K562 (cell line): ENCODE results near the gene INVS. TPM values are rescaled to one million over a fixed set of nuclear protein-coding genes. Genes with fewer than 3 reads are reported as not detected.

Experiments
- ATAC-seq: fragments of 200-7000 bp; cut with Tn5 transposase; 3 replicates; pipeline ENCODE4 v1.9.1; 2020; ENCODE audit warnings: moderate library complexity
- BruUV-seq: library from RNA; stranded (reverse); fragments of 400-500 nt; replicated peaks from 2 replicates; lab custom pipeline; 2021; lab: Mats Ljungman, UMichigan
- CTCF ChIA-PET: fragments of 300-600 bp; formaldehyde crosslinking; extraction: SDS; loops from one replicate; lab custom pipeline; 2021; ENCODE audit warnings: low intra/inter-chr PET ratio; lab: Yijun Ruan, JAX
- POLR2A ChIA-PET: fragments of 300-600, 350-650 bp; sonication (Branson Sonifier 250); formaldehyde crosslinking; extraction: SDS; loops from one replicate; lab custom pipeline; 2021; ENCODE audit warnings: antibody characterized with exemption, inconsistent platforms; lab: Yijun Ruan, JAX
- DNase-seq, 4 experiments: peaks; one replicate each; pipeline versions ENCODE4 v3.0.0 to v3.0.0-alpha.2; 2011 to 2018; ENCODE audit warnings: low spot score in 3 of 4, mixed read lengths in 3 of 4; ENCODE audit errors: extremely low read depth in 1 of 4
- FAIRE-seq: peaks from 2 replicates; lab custom pipeline; 2011; peaks lifted over from hg19 to GRCh38; lab: Jason Lieb, UNC
- H2AFZ ChIP-seq: 2 replicates; pipeline ENCODE4 v1.6.0; 2011; ENCODE audit warnings: low read depth, low read length, control low read depth, inconsistent platforms
- H3K27ac ChIP-seq: fragments of 200-600 bp; 3 replicates; pipeline ENCODE4 v1.8.0; 2011; ENCODE audit warnings: low read depth, mild to moderate bottlenecking, control low read depth, inconsistent platforms, low read length, moderate library complexity, mixed read lengths; ENCODE audit errors: extremely low read depth
- H3K27me3 ChIP-seq, 2 experiments: fragments of 300-600 bp in 1 of 2; 2 replicates in 1 of 2; 3 replicates in 1 of 2; pipeline versions ENCODE4 v1.6.0 to v1.8.0; 2011; ENCODE audit warnings: inconsistent platforms in 2 of 2, low read length in 2 of 2, mild to moderate bottlenecking in 1 of 2, mixed read lengths in 1 of 2, moderate library complexity in 1 of 2; ENCODE audit not compliant: control insufficient read depth in 2 of 2, insufficient read depth in 2 of 2
- H3K36me3 ChIP-seq: fragments of 300-600 bp; 3 replicates; pipeline ENCODE4 v1.8.0; 2011; ENCODE audit warnings: mild to moderate bottlenecking, low read length, inconsistent platforms; ENCODE audit not compliant: control insufficient read depth, insufficient read depth
- H3K4me1 ChIP-seq, 2 experiments: fragments of 200-600 bp in 1 of 2; replicated peaks in 1 of 2; 2 replicates in 1 of 2; 3 replicates in 1 of 2; pipeline versions ENCODE4 v1.5.1 to v1.8.0; 2011; ENCODE audit warnings: inconsistent platforms in 2 of 2, low read length in 2 of 2, mild to moderate bottlenecking in 1 of 2, mixed read lengths in 1 of 2, moderate library complexity in 1 of 2; ENCODE audit not compliant: control insufficient read depth in 2 of 2, insufficient read depth in 2 of 2
- H3K4me2 ChIP-seq: 2 replicates; pipeline ENCODE4 v1.6.1; 2011; ENCODE audit warnings: low read length, control low read depth, inconsistent platforms, mixed read lengths; ENCODE audit not compliant: insufficient read depth
- H3K4me3 ChIP-seq: fragments of 200-600 bp; sonication (generic), shearing (Covaris generic); 2 replicates; pipeline ENCODE4 v1.5.1; 2016; ENCODE audit warnings: control low read depth, inconsistent platforms
- H3K79me2 ChIP-seq: fragments of 200-600 bp; 3 replicates; pipeline ENCODE4 v1.8.0; 2011; ENCODE audit warnings: low read length, inconsistent platforms; ENCODE audit not compliant: control insufficient read depth, insufficient read depth
- H3K9ac ChIP-seq, 2 experiments: 2 replicates each; pipeline versions ENCODE4 v1.6.0 to v1.6.1; 2011; ENCODE audit warnings: low read depth in 2 of 2, low read length in 2 of 2, control low read depth in 1 of 2, inconsistent platforms in 1 of 2, mild to moderate bottlenecking in 1 of 2, mixed read lengths in 1 of 2; ENCODE audit not compliant: insufficient read depth in 1 of 2
- H3K9me1 ChIP-seq: one replicate; pipeline ENCODE4 v1.6.0; 2011; ENCODE audit warnings: inconsistent platforms, mild to moderate bottlenecking, low read length, moderate library complexity; ENCODE audit not compliant: control insufficient read depth, insufficient read depth
- H3K9me3 ChIP-seq: replicated peaks from 2 replicates; pipeline ENCODE4 v1.5.1; 2011; ENCODE audit warnings: low read depth, low read length, inconsistent platforms; ENCODE audit not compliant: control insufficient read depth, insufficient read depth
- H4K20me1 ChIP-seq: replicated peaks from 2 replicates; pipeline ENCODE4 v1.6.1; 2011; ENCODE audit warnings: low read length, inconsistent platforms, mixed read lengths; ENCODE audit not compliant: control insufficient read depth, insufficient read depth
- CBFA2T2 ChIP-seq: fragments of 450-650 bp; conservative IDR thresholded peaks from 2 replicates; pipeline ENCODE4 v1.6.1; 2017; ENCODE audit warnings: mild to moderate bottlenecking
- CBFA2T3 ChIP-seq: fragments of 450-650 bp; IDR thresholded peaks from 2 replicates; pipeline ENCODE4 v1.6.1; 2017
- GTF2A2 ChIP-seq: IDR thresholded peaks from 2 replicates; pipeline ENCODE4 v1.6.1; 2016; ENCODE audit warnings: mild to moderate bottlenecking, missing genetic modification characterization, missing compliant biosample characterization
- HMBOX1 ChIP-seq: sonication (generic); IDR thresholded peaks from 2 replicates; pipeline ENCODE4 v1.6.1; 2016
- SETDB1 ChIP-seq: IDR thresholded peaks from one replicate; pipeline ENCODE4 v1.6.1; 2012; ENCODE audit warnings: low read length, control low read depth, inconsistent platforms
- WGBS: fragments of 100-300 bp; shearing (Covaris generic); methylation state at CpG from one replicate; pipeline ENCODE4 v1.1.6; 2016; ENCODE audit warnings: low coverage, mixed read lengths; ENCODE audit not compliant: insufficient coverage; ENCODE audit errors: missing lambda C conversion rate; 5-methylcytosine and 5-hydroxymethylcytosine counted together
- in situ Hi-C: fragments of 300-500 bp; cut with MboI; formaldehyde crosslinking; loops from 4 replicates; pipeline ENCODE4 v1.15.0; 2018; ENCODE audit warnings: inconsistent platforms, mixed read lengths
- intact Hi-C: fragments of 100-400 bp; cut with micrococcal nuclease; formaldehyde crosslinking; loops from 2 replicates; pipeline ENCODE4 v1.14.2; 2022
- polyA plus RNA-seq, 8 experiments: library from polyadenylated mRNA; depleted of rRNA in 4 of 8; stranded (reverse) in 5 of 8; unstranded in 3 of 8; fragments of >200 nt; fragmentation: Nextera tagmentation in 2 of 8; fragmentation: Illumina TruSeq in 1 of 8; extraction: Ambion mirVana in 2 of 8; extraction: Trizol in 1 of 8; gene quantifications; 2 replicates each; pipeline versions ENCODE4 v1.2.1 to v1.2.3, GENCODE V29; 2011 to 2014; ENCODE audit warnings: inconsistent platforms in 1 of 8, missing spikeins in 1 of 8
- total RNA-seq, 7 experiments: library from RNA; depleted of rRNA in 6 of 7; stranded (reverse); fragments of >200 nt in 6 of 7; fragmentation: Illumina TruSeq in 2 of 7; extraction: Trizol in 2 of 7; gene quantifications; 2 replicates each; pipeline versions ENCODE4 v1.2.1 to v1.2.3, GENCODE V29; 2011 to 2021; ENCODE audit warnings: low replicate concordance in 1 of 7

INVS gene
- total and polyA plus RNA-seq, 9 of the 15 experiments (the other 6 are each of a cell fraction or from before 2014, with no cell fraction given) = 0.77 to 18.5 (median 10.0) TPM

- Histone ChIP-seq H3K4me1 (peaks cover 0 to 27% of the 10 kb centered on the region in 2 experiments; a peak in 4 of 5 replicates), H3K9me3 (peaks cover 5% of the 10 kb centered on the region), H3K27me3 (no peaks in the 10 kb centered on the region), H3K79me2 (no peaks in the 10 kb centered on the region), H3K9ac (peak overlapping the region in 1 of 2 experiments; percentile 27; a peak in 2 of 4 replicates), H4K20me1 (no peaks in the 10 kb centered on the region), H3K9me1 (no peaks in the 10 kb centered on the region), H3K4me3 (no peak overlapping the region), H2AFZ (peak overlapping the region; percentile 38; the same call in 1 of the 2 replicates), H3K27ac (peak overlapping the region; percentile 48; the same call in 1 of the 3 replicates), H3K4me2 (peak overlapping the region; percentile 16; the same call in 1 of the 2 replicates), H3K36me3 (peaks cover 23% of the 10 kb centered on the region)
- peak; percentile 52 for FAIRE-seq
- peak; percentile 78 for ATAC-seq
- TF ChIP-seq SETDB1 = no peak
- 0 out of 2 replicates have a peak, but pooled peaks have one; percentile 21 for TF ChIP-seq HMBOX1
- TF ChIP-seq CBFA2T2 = 0 out of 2 replicates have a peak, but pooled peaks have one; percentile 27
- TF ChIP-seq CBFA2T3 = peak; percentile 40; the same call in 1 of the 2 replicates
- TF ChIP-seq GTF2A2 = no peak
- in situ Hi-C loops = no loop called here
- intact Hi-C loops = loop anchor here (10.0 kb wide), 1 partner anchor 314 kb away; no protein-coding TSS in a partner anchor
- peak in 3 of 4 experiments; percentile 16 to 57 (median 35) for DNase-seq
- 0% methylated on average over 2 of the region's 2 CpGs for WGBS
- ChIA-PET CTCF (no interaction called here), POLR2A (interaction anchor here (0.5 to 1.6 kb wide), 4 partner anchors 11 to 267 kb away, joined by 3 read pairs; no protein-coding TSS in a partner anchor)
- no TSS peak for BruUV-seq
These were observed 182.0 kb downstream of the INVS start for GRCh38 chr9:100281066-100281465.
